Smooth muscle cell of the brain vasculature (primary cell): ENCODE results near the gene MECR.

Experiments used
- DNase-seq: peaks from one replicate; pipeline ENCODE4 v3.0.0-alpha.2; 2012; ENCODE audit warnings: low read depth, low spot score

Gene MECR

DNA sequence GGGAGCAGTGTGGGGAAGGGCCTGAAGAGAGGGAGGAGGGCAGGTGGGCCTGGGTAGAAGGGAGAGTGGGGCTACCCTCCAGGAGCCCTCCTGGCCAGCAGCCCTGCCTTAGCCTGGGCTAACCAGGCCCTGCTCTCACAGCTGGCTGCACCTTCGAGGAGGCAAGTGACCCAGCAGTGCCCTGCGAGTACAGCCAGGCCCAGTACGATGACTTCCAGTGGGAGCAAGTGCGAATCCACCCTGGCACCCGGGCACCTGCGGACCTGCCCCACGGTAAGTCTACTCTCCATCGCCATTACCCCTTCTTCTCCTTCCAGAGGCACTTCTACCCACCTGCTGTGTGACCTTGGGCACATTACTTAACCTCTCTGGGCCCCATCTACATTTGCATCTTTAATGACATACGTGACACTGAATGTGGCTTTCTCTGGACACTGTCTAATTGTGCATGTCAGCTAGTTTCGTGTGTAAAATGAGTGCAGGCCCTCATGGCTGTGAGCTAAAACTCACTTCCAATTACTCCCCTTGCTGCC lies 24.5 kb upstream of the MECR start:
- no peak for DNase-seq

DNA sequence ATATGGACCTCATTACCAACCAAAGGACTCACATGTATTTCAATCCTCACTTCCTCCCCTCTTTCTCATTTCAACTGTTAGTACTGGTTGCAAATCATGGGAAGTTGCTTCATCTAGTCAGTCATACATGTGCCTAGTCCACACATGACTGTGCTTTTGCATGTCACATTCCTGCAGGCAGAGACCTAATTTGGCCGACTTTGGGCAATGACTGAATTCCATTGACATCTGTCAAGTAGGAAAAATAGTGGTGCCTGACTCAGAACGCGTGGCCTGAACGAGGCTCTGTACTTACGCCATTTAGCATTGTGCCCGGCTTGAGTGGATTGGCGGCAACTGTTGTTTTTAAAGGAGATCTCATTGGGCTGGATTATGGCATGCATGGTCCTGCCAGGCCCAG lies 23.6 kb upstream of the MECR start:
- no peak for DNase-seq

DNA sequence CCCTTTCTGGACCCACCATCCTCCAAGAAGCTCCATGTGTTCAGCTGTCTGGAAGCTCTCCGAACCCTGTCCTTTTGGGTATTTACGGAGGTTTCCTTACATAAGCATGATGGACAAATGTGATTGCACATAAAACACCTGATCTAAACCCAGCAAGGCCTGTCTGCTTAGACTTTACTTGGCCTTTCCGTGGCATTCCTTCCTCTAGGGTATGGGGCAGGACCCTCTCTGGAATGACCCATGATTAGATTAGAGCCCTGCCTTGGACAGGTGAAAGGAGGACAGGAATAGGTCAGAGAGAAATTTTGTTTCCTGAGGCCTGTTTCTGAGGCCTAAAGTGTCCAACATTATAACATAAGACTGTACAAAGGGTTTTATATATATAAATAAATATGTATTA lies 22.4 kb upstream of the MECR start:
- no peak for DNase-seq

DNA sequence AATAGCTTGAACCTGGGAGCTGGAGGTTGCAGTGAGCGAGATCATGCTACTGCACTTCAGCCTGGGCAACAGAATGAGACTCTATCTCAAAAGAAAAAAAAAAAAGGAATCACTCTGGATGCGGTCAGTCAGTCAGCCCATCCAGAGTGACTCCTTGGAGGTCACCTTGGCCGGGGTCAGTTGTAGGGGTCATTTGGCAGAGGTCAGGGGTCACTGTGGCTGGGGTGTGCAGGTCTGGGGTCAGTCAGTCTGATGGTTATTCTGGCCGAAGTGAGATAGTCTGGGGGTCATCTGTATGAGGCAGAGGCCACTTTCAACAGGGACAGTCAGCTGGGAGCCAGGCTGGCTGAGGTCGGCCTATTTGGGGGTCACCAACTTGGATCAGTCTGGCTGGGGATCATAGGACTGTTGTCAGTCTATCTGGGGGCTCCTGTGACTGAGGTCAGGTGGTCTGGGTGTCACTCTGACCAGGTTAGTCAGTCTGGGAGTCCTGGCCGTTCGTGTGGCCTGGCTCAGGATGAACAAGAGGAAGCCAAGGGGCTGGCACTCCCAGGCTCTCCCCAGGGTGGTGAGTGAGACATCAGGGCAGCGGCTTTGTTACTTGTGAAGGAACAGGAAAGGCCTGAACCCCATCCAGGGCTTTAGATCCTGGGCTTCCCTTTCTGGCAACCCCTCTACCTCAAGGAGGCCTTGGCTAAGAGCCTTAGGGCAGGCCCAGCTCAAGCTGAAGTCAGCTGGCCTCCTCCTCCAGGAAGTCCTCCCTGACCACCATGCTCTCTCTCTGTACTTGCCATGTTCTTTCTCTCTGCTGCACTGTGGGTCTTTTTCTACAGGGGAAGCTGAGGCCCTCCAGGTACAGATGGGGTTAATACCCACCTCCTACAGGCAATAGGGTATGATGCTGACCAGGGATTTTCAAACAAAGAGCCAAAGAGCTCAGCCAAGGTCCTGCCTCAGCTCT lies 20.7 kb upstream of the MECR start:
- DNase-seq = no peak

DNA sequence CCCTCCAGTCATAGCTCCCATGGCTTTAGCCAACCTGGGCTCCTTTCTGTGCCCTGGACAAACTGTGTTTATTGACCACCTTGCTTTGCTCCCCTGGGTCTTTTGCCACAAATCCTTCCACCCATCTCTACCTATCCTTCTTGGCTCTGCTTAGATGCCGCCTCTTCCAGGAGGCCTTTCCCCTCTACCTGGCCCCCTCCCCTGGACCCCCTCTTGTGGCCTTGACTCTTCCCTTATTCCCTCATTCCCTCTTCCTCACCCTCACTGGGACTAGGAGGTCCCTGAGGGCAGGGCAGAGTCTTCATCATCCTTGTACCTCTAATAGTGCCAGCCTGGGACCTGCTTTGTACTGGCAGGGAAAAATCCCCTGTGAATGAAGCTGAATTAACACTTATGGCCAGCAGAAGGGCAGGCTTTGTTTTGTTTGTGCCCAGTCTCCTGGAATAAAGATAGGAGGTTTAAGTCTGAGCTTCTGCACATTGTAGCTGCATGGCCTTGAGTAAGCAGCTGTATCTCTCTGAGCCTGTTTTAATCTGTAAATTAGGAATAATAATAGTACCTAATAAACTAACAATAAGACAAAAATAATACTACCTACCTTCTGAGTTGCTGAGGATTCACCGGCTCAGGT lies 19.3 kb upstream of the MECR start:
- DNase-seq = no peak

DNA sequence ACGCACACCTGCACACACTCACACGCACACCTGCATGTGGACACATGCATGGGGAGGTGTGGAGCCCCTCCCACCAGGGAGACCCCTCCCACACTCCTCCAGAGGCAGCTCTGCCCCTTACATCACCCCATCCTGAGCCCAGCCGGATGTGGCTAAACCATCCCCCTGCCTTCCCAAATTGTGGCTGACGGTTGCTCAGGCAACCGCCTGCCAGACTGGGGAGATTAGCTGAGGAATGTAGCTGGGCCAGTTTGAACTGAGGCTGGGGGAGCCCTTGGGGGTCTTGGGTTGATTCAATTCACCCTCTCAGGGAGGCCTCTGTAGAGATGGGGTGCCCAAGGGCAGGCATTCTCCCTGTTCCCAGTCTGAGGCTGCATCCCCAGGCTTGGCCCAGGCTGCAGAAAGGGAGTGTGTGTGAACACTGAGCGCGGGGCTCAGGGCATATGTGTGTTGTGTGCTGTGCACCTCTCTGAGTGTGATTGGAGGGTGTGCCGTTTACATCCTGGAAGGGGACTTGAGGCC lies 18.5 kb upstream of the MECR start:
- DNase-seq = no peak

DNA sequence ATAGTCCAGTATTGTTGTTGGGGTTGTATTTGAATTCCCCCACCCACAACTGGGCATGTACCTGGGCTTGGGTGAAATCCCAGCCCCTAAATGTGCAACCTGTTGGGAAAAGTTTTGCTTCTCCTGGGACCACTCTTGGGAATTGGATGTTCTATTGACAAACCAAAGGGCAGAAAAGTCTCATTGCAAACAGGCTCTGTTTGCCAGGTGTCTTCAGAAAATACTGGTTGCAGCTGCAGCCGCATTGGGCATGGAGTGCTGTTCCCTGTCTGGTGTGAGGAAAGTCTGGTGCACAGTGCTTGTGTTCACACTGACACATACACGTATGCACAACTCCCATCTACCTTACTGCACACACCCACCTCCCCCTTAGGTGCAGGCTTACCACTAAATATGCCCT lies 17.7 kb upstream of the MECR start:
- no peak for DNase-seq

DNA sequence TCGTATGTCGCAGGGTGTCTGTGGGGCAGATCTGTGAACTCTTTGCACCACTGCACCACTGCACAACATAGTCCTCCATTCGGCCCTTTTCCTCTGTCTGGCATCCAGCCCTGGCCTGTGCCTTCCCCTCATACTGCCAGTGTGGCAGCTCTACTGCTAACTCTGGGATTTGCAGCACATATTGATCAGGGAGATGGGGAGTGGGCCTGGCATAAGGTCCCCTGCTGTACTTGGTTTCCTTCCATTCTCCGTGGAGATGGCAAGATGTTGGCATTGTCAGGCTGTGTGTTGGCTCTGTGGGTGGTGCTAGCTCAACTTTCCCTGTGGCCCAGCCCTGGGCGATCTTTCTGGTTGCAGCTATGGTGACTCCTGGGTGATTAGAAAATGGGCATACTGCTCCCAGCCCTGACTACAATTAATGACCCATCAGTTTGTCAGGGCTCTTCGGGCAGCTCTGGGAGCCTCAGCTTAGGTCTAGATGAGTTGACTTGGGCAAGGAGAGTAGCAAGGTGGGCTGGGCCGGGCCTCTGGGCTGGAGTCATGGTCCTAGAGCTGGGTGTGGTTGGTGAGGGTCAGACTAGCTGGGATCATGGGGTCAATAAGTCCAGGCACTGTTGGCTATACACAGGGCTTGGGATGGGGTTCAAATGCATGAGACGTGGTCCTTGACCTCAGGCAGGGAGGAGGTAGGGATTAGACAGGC lies 17.0 kb upstream of the MECR start:
- no peak for DNase-seq

DNA sequence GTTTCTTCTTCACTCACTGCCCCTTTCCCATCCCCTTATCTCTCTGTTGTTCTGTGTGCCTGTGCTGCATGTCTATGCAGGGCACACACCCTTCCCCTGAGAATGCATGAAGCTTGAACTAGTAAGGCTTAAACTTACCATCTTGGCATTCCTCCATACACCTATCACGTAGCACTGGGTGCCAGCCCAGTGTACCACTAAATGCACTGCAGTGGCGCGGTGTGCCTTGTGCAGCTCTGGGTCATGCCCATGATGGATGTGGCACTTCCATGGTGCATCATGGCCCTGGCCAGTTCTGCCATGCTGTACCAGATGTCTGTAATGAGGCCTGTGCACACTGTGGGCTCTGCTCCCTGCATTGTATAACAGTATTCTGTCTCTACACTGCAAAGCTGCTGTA lies 16.3 kb upstream of the MECR start:
- no peak for DNase-seq

DNA sequence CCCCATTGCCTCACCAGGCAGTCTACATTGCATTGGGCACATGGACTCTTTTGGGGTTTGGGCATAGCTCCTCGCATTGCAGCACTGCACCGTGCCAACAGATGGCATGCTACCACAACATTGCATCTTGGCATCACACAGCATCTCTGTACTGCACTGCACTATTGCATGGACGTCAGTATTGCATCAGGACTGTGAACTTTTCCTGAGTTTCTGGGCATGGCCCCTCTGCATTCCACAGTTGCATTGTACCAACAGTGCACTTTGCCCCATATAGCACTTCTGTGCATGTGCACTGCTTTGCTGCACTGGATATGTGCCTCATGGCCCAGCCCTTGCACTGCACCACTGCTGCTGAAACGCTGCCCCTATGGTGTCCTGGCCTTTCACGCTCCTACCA lies 15.1 kb upstream of the MECR start:
- DNase-seq = no peak

DNA sequence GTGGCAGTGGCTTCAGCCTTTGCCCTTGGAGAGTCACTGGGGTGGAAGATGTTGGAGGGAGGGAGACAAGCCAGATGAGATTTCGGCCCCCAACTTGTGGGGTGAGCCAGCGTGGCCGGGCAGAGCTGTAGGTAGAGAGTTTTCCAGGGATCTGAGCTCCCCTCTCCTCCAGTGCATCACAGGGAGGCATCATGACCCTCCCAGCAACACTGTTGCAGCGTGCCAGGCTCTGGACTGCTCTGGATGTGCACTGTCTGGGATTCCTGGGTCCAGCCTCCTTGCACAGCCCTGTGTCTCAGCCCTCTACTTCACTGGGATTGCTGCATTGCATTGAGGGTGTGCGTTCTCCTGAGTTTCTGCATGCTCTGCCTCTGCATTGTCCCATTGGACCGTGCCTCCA lies 14.5 kb upstream of the MECR start:
- no peak for DNase-seq

DNA sequence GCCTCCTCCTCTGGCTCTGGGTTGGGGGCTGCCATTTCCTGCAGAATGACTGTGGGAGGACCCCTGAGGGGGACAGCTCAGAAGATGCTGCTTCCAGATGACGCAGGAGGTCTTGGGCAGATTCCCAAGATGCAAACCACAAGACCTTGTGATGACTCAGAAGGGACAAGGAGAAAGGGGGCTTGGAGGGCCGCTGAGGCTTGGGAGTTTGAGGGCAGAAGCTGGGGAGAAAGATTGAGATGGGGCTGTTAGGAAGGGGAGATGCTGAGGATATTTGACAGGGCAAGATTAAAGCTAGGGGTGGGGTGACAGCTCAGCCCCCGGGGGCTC lies 13.1 kb upstream of the MECR start:
- no peak for DNase-seq

DNA sequence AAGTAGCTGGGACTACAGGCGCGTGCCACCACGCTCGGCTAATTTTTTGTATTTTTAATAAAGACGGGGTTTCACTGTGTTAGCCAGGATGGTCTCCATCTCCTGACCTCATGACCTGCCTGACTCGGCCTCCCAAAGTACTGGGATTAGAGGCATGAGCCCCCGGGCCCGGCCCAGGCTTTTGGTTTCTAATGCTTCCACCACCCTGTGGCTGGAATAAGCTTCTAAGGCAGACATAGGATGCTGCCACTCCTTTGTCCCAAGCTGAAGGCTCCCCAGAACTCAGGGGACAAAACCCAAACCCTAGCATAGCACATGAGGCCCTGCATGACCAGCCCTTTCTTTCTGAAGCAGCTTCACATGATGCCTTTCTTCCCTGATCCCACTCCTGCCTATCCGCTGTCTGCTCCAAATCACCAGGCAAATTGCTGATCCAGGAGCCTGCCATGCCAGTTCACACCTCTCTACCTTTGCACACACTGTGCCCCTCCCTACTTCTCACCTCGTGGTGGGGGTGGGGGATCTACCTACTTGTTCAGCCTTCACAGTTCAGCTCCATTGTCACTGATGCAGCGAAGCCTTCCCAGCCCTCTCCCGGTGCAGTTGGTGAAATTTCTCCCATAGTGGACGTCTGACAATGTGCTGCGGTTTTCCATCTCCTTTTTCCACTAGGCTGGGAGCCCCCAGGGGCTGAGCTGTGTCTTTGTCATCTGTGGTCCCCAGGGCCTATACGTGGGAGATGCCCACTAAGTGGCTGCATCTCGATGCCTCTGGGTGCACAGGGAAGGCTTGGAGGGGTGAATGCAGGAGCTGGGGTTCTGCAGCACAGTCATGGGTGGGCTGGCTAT lies 12.5 kb upstream of the MECR start:
- DNase-seq = no peak

DNA sequence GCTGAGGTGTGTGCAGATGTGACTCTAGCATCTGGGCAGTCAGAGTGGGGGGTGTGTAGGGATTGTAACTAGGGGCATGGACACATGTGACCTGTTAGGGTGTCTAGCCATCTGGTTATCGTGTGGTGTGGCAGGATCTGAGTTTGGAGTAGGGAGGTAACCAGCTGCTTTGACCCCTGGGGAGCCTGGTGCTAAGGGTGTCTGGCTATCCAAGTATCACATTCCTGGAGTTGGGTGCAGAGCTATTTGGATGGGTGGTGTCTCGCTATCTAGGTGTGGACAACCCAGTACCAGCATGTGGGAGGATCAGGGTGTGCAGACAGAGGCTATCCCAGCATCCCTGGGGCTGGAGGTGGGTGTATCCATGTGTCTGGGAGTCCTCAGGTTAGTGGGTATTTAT lies 10.3 kb upstream of the MECR start:
- DNase-seq = no peak

DNA sequence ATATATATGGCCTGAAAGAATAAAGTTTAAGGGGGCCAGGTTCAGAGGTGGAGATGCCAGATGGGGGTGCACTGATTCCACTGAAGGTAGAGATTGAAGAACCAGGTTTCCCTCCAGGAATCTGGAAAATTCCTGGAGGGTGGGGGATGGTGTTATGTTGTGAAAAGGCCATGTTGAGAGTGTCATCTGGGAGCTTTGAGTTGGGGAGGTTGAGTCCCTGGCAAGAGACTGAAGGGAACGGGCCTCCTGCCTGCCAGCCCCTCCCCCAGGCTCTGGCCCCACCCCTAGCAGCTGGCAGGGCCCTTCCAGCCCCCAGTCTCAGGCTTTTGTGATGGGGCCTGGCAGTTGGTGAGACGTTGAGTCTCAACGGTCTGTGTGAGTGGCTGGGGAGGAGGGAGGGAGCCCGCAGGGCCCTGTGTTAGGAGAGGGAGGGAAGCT lies 9.7 kb upstream of the MECR start:
- no peak for DNase-seq

DNA sequence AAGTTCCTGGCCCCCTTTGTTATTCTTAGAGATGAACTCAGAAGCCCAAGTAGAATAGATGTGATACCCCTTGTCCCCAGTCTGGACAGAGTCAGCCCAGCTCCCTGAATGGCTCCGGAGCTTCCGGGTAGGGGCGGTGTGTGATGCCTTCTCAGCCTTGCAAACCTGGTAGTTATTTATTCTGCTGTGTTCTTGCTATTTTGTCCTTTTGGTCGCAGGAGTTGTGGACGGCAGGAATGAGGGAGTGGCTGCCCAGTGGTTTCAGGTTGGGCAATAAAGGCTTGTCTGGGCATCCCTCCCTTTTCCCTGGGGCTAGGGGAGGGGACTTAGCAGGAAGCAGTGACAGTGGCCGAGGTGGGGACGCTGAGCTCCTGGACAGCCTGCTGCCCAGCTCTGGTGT lies 8.4 kb upstream of the MECR start:
- DNase-seq = no peak

DNA sequence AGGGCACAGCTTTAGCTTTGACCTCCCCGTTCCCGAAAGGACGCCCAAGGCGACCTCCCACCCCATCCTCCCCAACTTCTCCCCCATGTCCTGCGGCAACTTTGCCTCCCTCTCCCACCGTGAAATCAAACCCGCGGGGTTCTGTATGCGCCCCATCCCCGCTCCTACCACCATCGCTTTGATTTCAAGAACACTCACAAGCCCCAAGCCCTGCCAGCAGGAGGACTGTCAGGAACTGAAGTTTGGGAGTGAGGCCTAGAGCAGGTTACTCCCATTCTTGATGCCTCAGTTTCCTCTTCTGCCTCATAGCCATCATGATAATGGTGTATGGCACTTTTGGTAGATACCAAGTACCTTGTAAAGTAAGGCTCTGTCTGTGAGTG lies 7.9 kb upstream of the MECR start:
- no peak for DNase-seq

DNA sequence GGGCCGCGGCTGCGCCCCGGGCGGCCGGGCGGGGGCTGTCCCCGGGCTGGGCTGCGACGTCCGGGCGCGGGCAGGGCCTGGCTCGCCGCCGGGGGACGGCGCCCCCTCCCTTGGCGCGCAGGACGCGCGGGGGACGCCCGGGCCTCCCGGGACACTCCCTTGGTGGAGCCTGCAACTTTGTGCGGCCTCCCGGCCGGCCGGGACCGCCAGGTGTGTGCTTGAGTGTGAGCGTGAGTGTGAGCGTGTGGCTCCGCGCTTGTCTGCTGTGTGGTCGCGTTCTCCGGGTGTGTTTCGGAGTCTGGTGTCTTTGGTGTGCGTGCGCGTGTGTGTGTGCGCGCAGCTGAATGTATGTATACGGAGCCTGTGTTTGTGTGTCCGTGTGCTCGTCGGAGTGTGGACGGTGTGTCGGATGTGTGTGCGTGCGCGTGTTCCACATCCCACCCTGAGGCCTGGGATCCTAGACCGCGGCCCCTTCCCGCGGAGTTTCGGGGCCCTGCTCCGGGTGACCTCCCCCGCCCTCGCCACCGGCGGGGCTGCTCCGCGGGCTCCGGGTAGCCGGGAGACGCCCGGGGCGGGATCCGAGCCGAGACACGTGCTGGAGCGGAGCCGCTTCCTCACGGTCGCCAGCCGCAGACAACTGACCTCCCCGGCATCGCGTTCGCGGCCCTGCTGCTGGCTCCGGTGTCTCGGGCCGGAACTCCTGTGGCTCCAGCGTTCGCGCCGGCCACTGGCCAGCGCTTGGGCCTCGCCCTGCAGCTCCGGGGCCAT lies 7.3 kb upstream of the MECR start:
- DNase-seq = no peak

DNA sequence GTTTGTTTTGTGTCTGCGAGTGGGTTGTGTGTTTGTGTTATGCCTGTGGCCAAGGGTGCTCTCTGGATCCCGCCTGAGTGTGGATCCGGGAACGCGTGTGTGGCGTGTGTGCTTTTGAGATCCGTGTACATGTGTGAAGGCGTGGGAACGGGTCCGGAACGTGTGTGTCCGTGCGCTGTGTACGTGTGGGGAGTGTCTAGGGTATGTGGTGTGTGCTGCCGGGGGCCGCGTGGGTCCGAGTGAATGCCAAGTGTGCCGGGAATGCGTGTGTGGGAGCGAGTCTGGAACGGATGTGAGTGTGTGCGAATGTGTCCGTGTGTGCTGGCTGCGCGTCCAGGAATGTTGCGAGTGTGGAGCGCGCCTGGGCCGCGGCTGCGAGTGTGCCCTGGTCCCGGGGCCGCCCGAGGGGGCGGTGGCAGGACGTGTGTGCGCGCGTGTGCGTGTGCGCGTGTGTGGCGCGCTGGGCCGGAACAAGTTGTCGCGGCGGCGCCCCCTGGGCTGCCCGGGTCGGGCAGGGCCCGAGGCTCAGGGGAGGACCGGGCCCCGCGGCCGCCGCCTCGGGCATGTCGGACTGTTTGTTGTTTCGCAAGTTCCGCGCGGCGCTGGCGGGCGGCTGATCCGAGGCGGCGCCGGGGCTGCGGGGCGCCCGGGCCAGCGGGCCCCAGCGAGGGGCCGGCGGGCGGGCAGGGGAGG lies 6.5 kb upstream of the MECR start:
- DNase-seq = no peak

DNA sequence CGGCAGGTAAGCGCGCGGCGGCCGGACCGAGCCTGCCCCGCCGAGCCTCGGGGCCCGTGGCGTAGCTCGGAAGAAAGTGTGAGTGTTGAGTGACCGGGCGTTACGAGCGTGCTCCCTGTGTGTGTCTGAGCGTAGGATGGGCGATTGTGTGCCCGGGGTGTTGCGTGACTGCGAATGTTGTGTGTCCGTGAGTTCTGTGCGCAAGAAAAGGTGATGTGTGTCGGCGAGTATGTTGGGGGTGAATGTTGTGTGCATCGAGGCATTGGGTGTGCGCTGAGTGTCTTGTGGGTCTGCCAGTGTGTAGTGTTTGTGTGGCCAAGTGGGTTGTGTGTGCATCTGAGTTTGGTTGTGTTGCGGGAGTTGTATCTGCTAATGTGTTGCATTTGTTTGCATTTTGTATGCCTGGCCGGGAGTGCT lies 6.0 kb upstream of the MECR start:
- DNase-seq = no peak
